Left lung (tissue), 10 donors: Measurements from ENCODE around the gene L1CAM. TPM values are rescaled to one million over a fixed set of nuclear protein-coding genes. Genes with fewer than 3 reads are reported as not detected.

Experiments
- ATAC-seq: fragments of 200-7000 bp; cut with Tn5 transposase; one replicate; pipeline ENCODE4 v1.9.1; 2020; ENCODE audit warnings: moderate library complexity
- DNase-seq, 4 donors: peaks; one replicate each; pipeline ENCODE4 v3.0.0-alpha.2; 2013 to 2020
- H3K27ac ChIP-seq, 2 donors: fragments of 200-600 bp; sonication (generic) in 1 of 2; one replicate each; pipeline versions ENCODE4 v1.5.0 to v1.8.0; 2020 to 2021
- H3K27me3 ChIP-seq, 2 donors: fragments of 200-600 bp; sonication (generic) in 1 of 2; one replicate each; pipeline versions ENCODE4 v1.5.0 to v1.8.0; 2020 to 2021
- H3K36me3 ChIP-seq, 2 donors: fragments of 200-600 bp; sonication (generic) in 1 of 2; one replicate each; pipeline versions ENCODE4 v1.5.0 to v1.8.0; 2020 to 2021
- H3K4me1 ChIP-seq, 2 donors: fragments of 200-600 bp; one replicate each; pipeline ENCODE4 v1.8.0; 2021
- H3K4me3 ChIP-seq, 2 donors: fragments of 200-600 bp; sonication (generic) in 1 of 2; one replicate each; pipeline versions ENCODE4 v1.5.0 to v1.8.0; 2020 to 2021; ENCODE audit warnings: mild to moderate bottlenecking in 1 of 2
- H3K9me3 ChIP-seq, 2 donors: fragments of 200-600 bp; sonication (generic) in 1 of 2; one replicate each; pipeline versions ENCODE4 v1.5.0 to v1.8.0; 2020 to 2021
- intact Hi-C, 2 donors: fragments of 100-400 bp; cut with DNase I; formaldehyde crosslinking; loops; one replicate each; pipeline versions ENCODE4 v1.11.2 to v1.14.2; 2022
- polyA plus RNA-seq, 6 donors: library from polyadenylated mRNA; unstranded; fragments of 120-200 nt; gene quantifications; one replicate each; pipeline ENCODE4 v1.2.1, GENCODE V29; 2013; ENCODE audit not compliant: insufficient read length in 6 of 6
- total RNA-seq, 2 donors: library from RNA; stranded (reverse); fragmentation: NEBNext Ultra II Directional; extraction: Animal tissue kit (Norgen Biotek cat#: 25700); gene quantifications; one replicate each; pipeline ENCODE4 v1.2.1, GENCODE V29; 2021
- TF ChIP-seq, protein P1 (sequence below), 2 donors: fragments of 200-600 bp; sonication (generic) in 1 of 2; IDR thresholded peaks; one replicate each; pipeline versions ENCODE4 v1.5.0 to v1.8.0; 2021; ENCODE audit warnings: antibody characterized with exemption in 2 of 2
- donor health status: DM: no; HTN: yes; CAD: no.
- donor health status: DM: no; HTN: no; CAD: no.

L1CAM gene
- total and polyA plus RNA-seq, 8 donors, result 0.27 to 0.86 (median 0.53) TPM

DNA sequence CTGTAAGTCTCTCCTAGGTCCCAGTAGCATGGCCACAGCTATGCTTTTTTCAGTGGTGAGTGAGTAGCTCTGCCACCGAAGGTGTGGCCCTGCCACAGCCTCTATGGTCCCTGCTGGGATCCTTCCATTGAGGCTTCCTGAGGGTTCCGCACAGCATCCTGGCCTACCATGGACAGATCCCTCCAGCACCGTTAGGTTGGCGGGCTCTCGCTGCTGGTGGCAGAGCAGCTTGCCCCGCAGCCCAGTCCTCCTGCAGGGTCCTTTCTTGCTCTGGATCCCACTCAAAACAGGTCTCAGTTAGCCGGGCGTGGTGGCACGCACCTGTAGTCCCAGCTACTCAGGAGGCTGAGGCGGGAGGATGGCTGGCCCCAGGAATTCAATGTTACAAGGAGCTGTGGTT lies 53.2 kb downstream of the L1CAM start:
- H3K27ac ChIP-seq, result no peak overlapping the region
- ATAC-seq (no peak), DNase-seq (no peak)
- peaks cover 37 to 49% of the 10 kb centered on the region in 2 donors for H3K27me3 ChIP-seq
- TF ChIP-seq, protein P1, sequence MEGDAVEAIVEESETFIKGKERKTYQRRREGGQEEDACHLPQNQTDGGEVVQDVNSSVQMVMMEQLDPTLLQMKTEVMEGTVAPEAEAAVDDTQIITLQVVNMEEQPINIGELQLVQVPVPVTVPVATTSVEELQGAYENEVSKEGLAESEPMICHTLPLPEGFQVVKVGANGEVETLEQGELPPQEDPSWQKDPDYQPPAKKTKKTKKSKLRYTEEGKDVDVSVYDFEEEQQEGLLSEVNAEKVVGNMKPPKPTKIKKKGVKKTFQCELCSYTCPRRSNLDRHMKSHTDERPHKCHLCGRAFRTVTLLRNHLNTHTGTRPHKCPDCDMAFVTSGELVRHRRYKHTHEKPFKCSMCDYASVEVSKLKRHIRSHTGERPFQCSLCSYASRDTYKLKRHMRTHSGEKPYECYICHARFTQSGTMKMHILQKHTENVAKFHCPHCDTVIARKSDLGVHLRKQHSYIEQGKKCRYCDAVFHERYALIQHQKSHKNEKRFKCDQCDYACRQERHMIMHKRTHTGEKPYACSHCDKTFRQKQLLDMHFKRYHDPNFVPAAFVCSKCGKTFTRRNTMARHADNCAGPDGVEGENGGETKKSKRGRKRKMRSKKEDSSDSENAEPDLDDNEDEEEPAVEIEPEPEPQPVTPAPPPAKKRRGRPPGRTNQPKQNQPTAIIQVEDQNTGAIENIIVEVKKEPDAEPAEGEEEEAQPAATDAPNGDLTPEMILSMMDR (IDR thresholded peaks at IDR 0.05), result no peak
- H3K36me3 ChIP-seq, result no peaks in the 10 kb centered on the region
- intact Hi-C loops, result loop anchor here in 1 of 2 donors (10.0 kb wide), 1 partner anchor 62 kb away; no protein-coding TSS in a partner anchor
- H3K9me3 ChIP-seq, result no peaks in the 10 kb centered on the region
- peaks cover 7 to 8% of the 10 kb centered on the region in 2 donors for H3K4me1 ChIP-seq
- no peak overlapping the region for H3K4me3 ChIP-seq

DNA sequence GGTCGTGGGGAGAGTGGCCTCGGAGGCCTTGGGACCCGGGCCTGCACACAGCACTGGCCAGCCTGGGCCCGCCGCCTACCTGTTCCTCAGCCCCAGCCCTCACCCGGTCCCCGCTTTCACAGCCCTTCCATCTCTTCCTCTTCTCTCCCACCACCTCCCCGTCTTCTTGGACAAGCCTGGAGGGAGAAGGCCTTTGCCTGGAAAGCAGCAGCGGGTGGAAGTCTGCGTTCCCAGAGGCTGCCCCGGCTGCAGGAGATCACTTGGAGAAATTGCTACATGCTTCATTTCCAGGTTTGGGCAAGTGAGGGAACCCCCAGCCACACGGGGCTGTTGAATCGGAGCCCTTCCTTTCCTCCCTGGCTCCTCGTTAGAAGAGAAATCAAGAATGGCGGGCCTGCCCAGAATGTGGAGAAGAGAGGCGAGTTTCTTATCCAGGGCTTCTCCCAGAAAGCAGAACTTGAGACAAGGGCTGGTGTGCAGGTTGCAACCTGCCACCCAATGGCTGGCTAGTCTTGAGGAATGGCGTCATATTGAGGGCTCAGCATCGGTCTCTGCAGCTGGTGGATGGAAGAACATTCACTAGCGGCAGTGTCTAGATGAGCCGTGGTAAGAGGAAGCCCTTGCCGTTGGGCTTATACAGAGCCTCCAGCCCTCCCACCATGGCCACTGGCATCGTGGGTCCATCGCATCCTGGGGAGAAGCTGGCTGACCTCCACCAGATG lies 54.4 kb downstream of the L1CAM start:
- ATAC-seq (no peak), DNase-seq (no peak)
- Histone ChIP-seq H3K27ac (no peak overlapping the region), H3K27me3 (peaks cover 37 to 55% of the 10 kb centered on the region in 2 donors), H3K9me3 (no peaks in the 10 kb centered on the region), H3K36me3 (no peaks in the 10 kb centered on the region), H3K4me1 (peaks cover 7 to 8% of the 10 kb centered on the region in 2 donors), H3K4me3 (no peak overlapping the region)
- intact Hi-C loops, result loop anchor here in 1 of 2 donors (10.0 kb wide), 1 partner anchor 63 kb away; no protein-coding TSS in a partner anchor
- TF ChIP-seq, protein P1 (IDR thresholded peaks at IDR 0.05), result no peak

DNA sequence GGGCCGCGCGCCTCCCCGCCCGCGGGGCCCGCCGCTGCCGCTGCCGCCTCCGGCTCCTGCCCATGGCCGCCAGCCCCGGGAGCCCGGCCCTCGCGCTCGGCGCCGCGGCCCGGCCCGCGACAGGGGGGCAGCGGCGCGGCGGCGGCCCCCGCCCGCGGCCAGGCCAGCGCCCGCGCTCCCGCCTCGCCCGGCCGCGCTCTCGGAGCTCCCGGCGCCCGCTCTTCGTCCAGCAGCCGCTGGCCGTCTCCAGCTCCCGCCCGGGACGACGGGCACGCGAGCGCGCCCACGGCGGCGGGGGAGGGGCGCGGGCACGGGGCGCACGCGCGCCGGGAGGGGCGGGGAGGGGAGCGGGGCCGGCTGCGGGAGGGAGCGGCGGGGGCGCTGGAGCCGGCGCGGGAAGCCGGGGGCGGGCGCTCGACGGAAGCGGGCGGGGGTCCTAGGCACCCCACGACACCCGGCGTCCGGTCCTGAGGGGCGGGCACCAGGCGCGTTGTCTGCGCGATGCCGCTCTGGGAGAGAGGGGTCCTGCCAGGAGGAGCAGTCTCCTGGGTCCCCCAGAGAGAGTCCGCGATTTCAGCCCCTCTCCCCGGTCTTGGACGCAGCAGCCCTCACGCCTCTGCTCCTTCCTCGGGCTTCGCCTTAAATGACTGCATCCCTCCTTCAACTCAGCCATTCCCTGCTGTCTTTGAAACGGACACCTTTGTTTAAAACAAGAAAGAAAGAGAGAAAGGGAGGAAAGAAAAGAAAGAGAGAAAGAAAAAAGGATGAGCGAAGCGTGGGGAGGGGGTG lies 55.1 kb downstream of the L1CAM start:
- Histone ChIP-seq H3K4me3 (no peak overlapping the region), H3K4me1 (peaks cover 7 to 8% of the 10 kb centered on the region in 2 donors), H3K36me3 (no peaks in the 10 kb centered on the region), H3K27ac (no peak overlapping the region), H3K9me3 (no peaks in the 10 kb centered on the region), H3K27me3 (peaks cover 37 to 62% of the 10 kb centered on the region in 2 donors)
- intact Hi-C loops, result loop anchor here in 1 of 2 donors (10.0 kb wide), 1 partner anchor 64 kb away; no protein-coding TSS in a partner anchor
- DNase-seq, result no peak
- TF ChIP-seq, protein P1 (IDR thresholded peaks at IDR 0.05), result no peak
- ATAC-seq, result no peak

DNA sequence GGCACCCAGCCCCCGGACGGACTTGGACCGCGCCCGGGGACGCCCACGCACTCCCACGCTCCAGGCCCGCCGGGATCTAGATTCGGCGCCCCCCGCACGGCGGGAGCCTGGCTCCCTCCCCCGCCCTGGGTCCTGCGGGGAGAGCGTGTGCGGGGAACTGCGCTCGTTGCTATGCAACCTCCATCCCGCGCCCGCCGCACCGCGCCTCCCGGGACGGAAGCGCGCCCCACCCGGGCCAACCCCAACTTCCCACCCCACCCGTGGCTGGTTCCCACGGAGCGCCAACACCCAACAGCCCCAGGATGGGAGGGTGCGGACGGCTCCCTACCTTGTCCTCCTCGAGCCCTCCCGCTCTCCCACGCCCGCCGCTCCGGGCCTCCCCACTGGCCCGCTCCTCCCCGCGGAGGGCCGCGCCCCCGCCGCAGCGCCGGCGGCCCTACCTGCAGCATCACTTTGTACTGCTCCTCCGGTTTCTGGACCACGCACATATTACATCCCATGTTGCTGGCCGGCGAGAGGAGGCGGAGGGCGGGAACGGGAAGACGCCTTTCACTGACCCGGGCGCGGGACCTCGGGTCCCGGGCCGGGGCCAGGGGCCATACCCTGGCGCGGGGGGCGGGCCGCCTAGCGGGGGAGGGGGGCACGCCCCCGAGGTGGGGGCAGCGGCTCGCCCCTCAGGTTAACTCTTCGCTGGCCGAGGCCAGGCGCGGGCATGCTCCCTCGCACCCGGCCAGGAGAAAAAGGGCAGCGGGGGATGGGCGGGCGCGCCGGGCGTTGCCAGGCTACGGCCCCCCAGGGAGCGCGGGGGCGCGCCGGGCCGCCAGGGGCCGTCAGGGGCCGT lies 56.0 kb downstream of the L1CAM start, which contains the start of gene PDZD4:
Gene PDZD4 (minus strand): TSS at position 746 of the 841 bp plus-strand sequence. CDS start 246 bp downstream, at position 500.
- H3K27me3 ChIP-seq, result peaks cover 37 to 70% of the 10 kb centered on the region in 2 donors
- H3K4me1 ChIP-seq, result peaks cover 7 to 8% of the 10 kb centered on the region in 2 donors
- no peak for ATAC-seq
- no peak for DNase-seq
- no peaks in the 10 kb centered on the region for H3K9me3 ChIP-seq
- TF ChIP-seq, protein P1 (IDR thresholded peaks at IDR 0.05), result no peak
- peak within 1 kb of the TSS in 1 of 2 donors; percentile 26 for H3K4me3 ChIP-seq
- H3K36me3 ChIP-seq, result no peaks in the 10 kb centered on the region
- no peak within 1 kb of the TSS for H3K27ac ChIP-seq
- intact Hi-C loops, result loop anchor here in 1 of 2 donors (10.0 kb wide), 1 partner anchor 65 kb away; no protein-coding TSS in a partner anchor
